ENCODE data around the gene ELL. TPM values are rescaled to one million over a fixed set of nuclear protein-coding genes. Genes with fewer than 3 reads are reported as not detected.

ELL gene
- total and polyA plus RNA-seq, 2 experiments from 2014 or later, result 11.3 to 20.1 TPM

GRCh38 chr19:18514800-18515682 lies 6.8 kb downstream of the ELL start:
- Histone ChIP-seq H3K4me3 (no peak overlapping the region), H3K4me2 (no peak overlapping the region), H3K9me2 (ENCODE audit: insufficient read depth) (no peaks in the 10 kb centered on the region), H4K20me1 (replicated peaks; ENCODE audit: insufficient read depth) (peaks cover 38% of the 10 kb centered on the region), H3K27me3 (ENCODE audit: insufficient read depth) (no peaks in the 10 kb centered on the region), H3K36me3 (ENCODE audit: insufficient read depth) (no peaks in the 10 kb centered on the region), H3K27ac (ENCODE audit: low read depth) (no peak overlapping the region), H3K4me1 (ENCODE audit: insufficient read depth) (peaks cover 3% of the 10 kb centered on the region; the same call in 1 of the 2 replicates), H2AFZ (no peak overlapping the region), H3F3A (replicated peaks; ENCODE audit: low read depth) (peaks cover 3% of the 10 kb centered on the region; the same call in 1 of the 2 replicates), H3K79me2 (replicated peaks; ENCODE audit: insufficient read depth) (peaks cover 99% of the 10 kb centered on the region)
- H3K27me3 Mint-ChIP-seq (ENCODE audit: insufficient read depth, low read depth, poor library complexity), result peaks cover 13% of the 10 kb centered on the region
- no peak for DNase-seq (ENCODE audit: low spot score)
- H3K9me3 Mint-ChIP-seq, result no peaks in the 10 kb centered on the region
- H3K4me1 Mint-ChIP-seq, result peaks cover 16% of the 10 kb centered on the region
- no peak overlapping the region for H3K4me3 Mint-ChIP-seq
- no peak overlapping the region for H3K27ac Mint-ChIP-seq
- TF ChIP-seq ZNF331 (CRISPR knock-in tag; IDR thresholded peaks at IDR 0.05; ENCODE audit: low read depth) (no peak), CREB1 (CRISPR knock-in tag; IDR thresholded peaks at IDR 0.05; ENCODE audit: low read depth) (no peak), JUNB (IDR thresholded peaks at IDR 0.05; ENCODE audit: unreplicated experiment) (no peak), POLR2AphosphoS5 (IDR thresholded peaks at IDR 0.05; ENCODE audit: low read depth) (no peak), ETS1 (IDR thresholded peaks at IDR 0.05) (no peak), EZH2phosphoT487 (IDR thresholded peaks at IDR 0.05; ENCODE audit: unreplicated experiment) (no peak), ZNF114 (CRISPR knock-in tag; IDR thresholded peaks at IDR 0.05) (no peak), EZH2 (IDR thresholded peaks at IDR 0.05; ENCODE audit: low read depth, unreplicated experiment) (no peak)
- TF ChIP-seq, protein P1, sequence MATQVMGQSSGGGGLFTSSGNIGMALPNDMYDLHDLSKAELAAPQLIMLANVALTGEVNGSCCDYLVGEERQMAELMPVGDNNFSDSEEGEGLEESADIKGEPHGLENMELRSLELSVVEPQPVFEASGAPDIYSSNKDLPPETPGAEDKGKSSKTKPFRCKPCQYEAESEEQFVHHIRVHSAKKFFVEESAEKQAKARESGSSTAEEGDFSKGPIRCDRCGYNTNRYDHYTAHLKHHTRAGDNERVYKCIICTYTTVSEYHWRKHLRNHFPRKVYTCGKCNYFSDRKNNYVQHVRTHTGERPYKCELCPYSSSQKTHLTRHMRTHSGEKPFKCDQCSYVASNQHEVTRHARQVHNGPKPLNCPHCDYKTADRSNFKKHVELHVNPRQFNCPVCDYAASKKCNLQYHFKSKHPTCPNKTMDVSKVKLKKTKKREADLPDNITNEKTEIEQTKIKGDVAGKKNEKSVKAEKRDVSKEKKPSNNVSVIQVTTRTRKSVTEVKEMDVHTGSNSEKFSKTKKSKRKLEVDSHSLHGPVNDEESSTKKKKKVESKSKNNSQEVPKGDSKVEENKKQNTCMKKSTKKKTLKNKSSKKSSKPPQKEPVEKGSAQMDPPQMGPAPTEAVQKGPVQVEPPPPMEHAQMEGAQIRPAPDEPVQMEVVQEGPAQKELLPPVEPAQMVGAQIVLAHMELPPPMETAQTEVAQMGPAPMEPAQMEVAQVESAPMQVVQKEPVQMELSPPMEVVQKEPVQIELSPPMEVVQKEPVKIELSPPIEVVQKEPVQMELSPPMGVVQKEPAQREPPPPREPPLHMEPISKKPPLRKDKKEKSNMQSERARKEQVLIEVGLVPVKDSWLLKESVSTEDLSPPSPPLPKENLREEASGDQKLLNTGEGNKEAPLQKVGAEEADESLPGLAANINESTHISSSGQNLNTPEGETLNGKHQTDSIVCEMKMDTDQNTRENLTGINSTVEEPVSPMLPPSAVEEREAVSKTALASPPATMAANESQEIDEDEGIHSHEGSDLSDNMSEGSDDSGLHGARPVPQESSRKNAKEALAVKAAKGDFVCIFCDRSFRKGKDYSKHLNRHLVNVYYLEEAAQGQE (IDR thresholded peaks at IDR 0.05; ENCODE audit: unreplicated experiment), result no peak
- TF ChIP-seq, protein P2, sequence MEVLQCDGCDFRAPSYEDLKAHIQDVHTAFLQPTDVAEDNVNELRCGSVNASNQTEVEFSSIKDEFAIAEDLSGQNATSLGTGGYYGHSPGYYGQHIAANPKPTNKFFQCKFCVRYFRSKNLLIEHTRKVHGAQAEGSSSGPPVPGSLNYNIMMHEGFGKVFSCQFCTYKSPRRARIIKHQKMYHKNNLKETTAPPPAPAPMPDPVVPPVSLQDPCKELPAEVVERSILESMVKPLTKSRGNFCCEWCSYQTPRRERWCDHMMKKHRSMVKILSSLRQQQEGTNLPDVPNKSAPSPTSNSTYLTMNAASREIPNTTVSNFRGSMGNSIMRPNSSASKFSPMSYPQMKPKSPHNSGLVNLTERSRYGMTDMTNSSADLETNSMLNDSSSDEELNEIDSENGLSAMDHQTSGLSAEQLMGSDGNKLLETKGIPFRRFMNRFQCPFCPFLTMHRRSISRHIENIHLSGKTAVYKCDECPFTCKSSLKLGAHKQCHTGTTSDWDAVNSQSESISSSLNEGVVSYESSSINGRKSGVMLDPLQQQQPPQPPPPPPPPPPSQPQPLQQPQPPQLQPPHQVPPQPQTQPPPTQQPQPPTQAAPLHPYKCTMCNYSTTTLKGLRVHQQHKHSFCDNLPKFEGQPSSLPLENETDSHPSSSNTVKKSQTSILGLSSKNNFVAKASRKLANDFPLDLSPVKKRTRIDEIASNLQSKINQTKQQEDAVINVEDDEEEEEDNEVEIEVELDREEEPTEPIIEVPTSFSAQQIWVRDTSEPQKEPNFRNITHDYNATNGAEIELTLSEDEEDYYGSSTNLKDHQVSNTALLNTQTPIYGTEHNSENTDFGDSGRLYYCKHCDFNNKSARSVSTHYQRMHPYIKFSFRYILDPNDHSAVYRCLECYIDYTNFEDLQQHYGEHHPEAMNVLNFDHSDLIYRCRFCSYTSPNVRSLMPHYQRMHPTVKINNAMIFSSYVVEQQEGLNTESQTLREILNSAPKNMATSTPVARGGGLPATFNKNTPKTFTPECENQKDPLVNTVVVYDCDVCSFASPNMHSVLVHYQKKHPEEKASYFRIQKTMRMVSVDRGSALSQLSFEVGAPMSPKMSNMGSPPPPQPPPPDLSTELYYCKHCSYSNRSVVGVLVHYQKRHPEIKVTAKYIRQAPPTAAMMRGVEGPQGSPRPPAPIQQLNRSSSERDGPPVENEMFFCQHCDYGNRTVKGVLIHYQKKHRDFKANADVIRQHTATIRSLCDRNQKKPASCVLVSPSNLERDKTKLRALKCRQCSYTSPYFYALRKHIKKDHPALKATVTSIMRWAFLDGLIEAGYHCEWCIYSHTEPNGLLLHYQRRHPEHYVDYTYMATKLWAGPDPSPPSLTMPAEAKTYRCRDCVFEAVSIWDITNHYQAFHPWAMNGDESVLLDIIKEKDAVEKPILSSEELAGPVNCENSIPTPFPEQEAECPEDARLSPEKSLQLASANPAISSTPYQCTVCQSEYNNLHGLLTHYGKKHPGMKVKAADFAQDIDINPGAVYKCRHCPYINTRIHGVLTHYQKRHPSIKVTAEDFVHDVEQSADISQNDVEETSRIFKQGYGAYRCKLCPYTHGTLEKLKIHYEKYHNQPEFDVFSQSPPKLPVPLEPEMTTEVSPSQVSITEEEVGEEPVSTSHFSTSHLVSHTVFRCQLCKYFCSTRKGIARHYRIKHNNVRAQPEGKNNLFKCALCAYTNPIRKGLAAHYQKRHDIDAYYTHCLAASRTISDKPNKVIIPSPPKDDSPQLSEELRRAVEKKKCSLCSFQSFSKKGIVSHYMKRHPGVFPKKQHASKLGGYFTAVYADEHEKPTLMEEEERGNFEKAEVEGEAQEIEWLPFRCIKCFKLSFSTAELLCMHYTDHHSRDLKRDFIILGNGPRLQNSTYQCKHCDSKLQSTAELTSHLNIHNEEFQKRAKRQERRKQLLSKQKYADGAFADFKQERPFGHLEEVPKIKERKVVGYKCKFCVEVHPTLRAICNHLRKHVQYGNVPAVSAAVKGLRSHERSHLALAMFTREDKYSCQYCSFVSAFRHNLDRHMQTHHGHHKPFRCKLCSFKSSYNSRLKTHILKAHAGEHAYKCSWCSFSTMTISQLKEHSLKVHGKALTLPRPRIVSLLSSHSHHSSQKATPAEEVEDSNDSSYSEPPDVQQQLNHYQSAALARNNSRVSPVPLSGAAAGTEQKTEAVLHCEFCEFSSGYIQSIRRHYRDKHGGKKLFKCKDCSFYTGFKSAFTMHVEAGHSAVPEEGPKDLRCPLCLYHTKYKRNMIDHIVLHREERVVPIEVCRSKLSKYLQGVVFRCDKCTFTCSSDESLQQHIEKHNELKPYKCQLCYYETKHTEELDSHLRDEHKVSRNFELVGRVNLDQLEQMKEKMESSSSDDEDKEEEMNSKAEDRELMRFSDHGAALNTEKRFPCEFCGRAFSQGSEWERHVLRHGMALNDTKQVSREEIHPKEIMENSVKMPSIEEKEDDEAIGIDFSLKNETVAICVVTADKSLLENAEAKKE (CRISPR knock-in tag; IDR thresholded peaks at IDR 0.05), result no peak
- peak; percentile 22 for ATAC-seq
- H3K36me3 Mint-ChIP-seq (ENCODE audit: low read depth), result no peaks in the 10 kb centered on the region
